ENCODE results near the gene FBLN2.
"Not testable (repeated sequence)": the region's sequence is repeated elsewhere in the genome, so short reads cannot be mapped to it uniquely, and the experiment has no call there.

FBLN2 gene

DNA sequence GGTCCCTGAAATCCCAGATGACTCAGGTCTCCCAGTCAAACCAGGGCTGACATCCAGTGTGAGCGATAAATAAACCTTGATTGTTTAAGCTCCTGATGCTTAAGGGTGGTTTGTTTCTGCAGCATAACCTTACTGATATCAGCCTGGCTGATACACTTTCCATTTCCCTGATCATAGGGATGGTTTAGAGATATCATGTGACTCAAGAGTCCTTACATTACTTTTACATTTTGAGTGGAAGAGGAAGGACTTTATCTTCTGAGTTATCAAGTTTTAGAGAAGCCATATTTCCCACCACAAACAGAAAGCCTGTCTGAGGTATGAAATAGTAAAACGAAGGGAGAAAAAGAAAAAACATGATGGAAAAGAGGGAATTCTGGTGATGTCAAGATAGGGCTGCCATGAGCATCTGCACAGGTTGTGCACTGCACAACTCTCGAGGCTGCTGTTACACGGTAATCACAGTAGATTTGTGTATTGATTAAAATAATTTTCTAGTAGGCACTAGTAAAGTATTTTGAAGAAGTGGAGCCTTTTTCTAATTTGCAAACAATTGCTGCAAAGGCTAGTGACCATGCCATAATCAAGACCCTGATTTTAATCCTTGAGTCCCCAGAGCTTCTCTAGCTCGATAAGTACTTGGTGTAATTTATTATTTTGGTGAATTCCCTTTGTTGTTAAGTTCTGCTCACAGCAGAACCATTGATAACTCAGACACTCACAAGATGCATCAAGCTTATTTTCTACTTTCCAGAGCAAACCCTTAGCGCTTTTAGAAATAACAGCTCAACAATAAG lies 34.1 kb upstream of the FBLN2 start:
- no peak for DNase-seq

- no peak for DNase-seq
Observed at GRCh38 chr3:13515786-13516759, 32.9 kb upstream of the FBLN2 start.

DNA sequence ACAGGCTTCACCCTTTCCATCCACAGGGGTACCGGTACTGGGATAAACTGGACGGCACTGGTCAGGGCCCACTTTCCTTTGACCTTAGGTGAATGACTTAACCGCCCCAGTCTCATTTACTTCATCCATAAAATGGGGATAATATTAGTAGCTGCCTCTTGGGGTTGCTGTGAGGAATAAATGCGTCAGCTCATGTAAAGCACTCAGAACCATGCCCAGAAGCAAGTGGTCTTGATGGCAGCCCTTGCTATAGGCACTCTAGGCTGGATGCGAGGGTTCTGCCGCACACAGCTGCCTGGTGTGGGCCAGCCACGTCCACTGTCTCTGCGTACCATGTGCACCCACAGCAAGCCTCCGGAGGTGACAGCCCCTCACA lies 32.2 kb upstream of the FBLN2 start:
- DNase-seq, result no peak

- DNase-seq, result no peak
Observed at GRCh38 chr3:13517253-13517977, 31.5 kb upstream of the FBLN2 start.

DNA sequence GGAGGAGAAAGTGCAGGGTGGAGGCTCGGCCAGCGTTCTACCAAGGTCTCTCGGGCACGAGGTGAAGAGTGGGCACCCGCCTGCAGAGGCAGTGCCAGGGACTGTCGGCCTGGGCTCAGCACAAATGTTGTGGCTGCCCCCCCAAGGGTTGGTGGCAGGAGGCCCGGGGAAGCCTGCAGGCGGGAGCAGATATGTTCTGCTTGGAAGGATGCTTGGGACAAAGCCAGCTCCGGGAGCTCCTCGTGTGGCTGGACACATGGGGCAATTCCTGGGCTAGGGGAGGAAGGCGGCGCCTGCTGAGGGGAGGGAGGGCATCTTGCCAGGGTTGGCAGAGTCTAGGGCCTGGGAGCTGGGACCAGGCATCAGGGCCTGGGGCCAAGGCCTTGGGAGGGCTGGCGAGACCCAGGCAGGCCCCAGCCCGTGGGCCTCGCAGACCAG lies 30.4 kb upstream of the FBLN2 start:
- no peak for DNase-seq

DNA sequence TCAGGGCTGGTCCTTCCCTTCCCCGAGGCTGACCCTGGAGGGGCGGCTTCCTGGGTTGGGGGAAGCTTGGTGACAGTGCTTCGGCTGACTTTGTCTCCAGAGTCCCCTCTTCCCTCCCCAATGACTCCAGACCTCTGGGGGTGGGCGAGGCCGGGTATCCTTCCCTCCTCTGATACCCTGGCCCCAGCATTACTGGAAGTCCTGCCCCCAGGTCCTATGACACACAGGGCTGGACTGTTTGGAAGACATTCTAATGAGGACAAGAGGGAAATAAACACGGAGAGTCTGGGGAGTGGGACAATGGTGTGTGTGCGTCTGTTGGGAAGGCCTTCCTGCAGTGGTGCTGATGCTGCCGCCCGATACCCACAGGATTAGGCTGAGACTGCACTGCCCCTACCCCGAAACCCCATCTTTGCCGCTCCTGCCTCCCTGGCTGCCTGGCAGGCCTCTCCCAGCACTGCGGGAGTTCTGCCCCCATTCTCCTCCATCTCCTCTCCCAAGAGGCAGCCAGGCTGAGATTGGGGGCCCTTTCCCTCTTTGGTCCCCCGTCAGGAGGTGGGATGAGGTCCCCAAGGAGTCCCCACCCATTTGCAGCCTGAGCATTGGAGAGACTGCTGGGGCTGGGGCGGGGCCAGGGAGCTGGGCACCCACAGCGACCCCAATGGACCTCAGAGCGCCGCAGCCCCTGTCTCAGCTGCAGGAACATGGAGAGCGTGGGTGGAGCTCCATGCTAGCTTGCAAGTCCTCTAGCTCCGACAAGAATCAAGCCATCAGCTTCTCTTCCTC lies 29.7 kb upstream of the FBLN2 start:
- DNase-seq, result no peak

GRCh38 chr3:13520326-13520880 lies 28.5 kb upstream of the FBLN2 start:
- DNase-seq, result no peak

GRCh38 chr3:13521309-13521708 lies 27.6 kb upstream of the FBLN2 start:
- no peak for DNase-seq

DNA sequence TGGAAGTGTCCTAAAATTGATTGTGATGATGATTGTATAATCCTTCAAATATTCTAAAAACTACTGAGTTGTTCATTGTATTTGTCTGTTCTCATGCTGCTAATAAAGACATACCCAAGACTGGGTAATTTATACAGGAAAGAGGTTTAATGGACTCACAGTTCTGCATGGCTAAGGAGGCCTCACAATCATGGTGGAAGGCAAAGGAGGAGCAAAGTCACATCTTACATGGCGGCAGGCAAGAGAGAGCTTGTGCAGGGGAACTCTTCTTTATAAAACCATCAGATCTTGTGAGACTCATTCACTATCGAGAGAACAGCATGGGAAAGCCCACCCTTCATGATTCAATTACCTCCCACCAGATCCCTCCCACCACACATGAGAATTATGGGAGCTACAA lies 27.2 kb upstream of the FBLN2 start:
- DNase-seq, result not testable (repeated sequence)

DNA sequence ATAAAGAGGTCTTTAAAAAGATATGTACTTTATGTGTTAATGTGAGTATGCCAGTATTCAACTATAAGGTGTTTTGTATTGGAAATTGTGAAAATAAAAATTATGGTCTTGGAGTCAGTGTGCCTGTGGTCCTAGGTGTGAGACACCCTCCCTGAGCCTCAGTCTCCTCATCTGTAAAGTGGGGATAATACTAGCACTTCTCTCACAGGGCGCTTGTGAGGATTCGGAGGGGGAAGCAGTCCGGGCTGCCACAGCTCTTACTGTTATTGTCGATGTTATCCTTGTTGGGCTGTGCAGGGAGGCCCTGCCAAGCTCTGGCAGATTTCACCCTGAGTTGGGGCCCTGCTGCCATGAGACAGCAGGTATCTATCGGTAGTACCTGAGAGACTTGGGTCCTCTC lies 26.7 kb upstream of the FBLN2 start:
- no peak for DNase-seq

DNA sequence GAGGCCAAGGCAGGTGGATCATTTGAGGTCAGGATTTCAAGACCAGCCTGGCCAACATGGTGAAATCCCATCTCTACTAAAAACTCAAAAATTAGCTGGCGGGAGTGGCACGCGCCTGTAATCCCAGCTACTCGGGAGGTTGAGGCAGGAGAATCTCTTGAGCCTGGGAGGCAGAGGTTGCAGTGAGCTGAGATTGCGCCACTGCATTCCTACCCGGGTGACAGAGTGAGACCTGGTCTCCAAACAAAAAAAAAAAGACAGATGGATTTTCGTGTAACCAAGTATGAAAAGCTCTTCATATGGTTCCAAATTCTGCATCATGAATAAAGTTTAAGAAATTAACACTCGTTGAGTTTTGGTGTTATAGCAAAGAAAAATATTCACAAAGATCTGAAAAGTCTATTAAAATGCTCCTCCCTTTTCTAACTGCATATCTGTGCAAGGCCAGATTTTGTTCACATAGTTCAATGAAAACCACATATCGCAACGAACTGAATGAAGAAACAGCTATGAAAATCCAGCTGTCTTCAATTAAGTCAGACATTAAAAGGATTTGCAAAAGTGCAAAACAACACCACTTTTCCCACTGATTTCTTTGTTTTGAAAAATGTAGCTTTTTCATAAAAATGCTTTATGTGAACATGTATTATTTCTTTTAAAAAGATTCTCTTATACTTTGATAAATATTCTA lies 23.8 kb upstream of the FBLN2 start:
- no peak for DNase-seq

DNA sequence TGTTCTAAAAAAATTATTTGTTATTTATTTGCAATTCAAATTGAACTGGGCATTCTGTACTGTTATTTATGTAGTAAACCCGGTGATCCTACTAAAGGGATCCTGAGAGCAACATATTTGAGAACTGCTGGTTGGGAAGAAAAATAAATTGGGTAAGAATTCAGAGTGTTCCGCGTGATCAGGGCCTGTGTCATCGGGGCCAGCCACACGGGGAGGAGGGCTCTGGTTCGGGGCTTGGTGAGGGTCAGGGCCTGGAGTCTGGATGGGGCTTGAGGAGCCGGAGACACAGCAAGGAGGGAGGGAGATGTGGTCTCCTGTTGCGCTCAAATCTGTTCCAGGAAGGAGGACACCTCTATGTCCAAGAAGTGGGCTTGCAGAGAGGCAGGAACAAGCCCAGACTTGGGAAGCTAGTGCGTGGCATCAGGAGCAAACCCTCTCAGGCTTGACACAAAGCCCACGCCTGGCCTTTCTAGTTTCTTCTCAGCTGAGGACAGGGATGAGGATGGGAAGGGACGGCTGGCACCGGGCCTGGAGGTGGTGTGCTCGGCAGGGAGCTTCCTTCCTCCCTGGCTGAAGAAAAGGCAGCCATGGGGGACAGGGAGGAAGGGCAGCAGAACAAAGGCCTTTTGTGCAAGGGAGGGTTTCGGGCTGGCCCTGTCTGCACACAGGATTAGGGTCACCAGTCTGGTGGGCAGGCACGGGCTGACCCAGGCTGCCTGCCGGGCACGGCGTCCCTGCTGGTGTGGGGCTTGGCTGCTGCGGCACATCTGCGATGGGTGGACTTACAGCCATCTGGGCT lies 22.9 kb upstream of the FBLN2 start:
- no peak for DNase-seq

DNA sequence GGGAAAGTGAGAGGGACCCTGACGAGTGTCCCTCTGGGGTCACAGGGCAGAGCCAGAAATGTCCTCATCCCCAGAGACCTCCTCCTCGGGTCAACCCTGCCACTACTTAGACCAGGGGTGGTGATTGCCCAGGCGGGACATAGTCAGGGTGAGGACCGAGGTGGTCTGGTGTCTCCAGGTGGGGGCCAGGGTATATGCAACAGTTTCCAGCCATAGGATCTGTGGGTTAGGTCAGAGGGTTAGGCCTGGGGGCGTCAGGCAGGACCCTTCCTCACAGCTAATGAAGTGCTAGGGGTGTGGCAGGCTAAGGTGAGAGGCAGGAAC lies 22.3 kb upstream of the FBLN2 start:
- no peak for DNase-seq

- DNase-seq, result no peak
Observed at GRCh38 chr3:13528217-13528867, 20.6 kb upstream of the FBLN2 start.

GRCh38 chr3:13529196-13530112 lies 19.5 kb upstream of the FBLN2 start:
- no peak for DNase-seq

DNA sequence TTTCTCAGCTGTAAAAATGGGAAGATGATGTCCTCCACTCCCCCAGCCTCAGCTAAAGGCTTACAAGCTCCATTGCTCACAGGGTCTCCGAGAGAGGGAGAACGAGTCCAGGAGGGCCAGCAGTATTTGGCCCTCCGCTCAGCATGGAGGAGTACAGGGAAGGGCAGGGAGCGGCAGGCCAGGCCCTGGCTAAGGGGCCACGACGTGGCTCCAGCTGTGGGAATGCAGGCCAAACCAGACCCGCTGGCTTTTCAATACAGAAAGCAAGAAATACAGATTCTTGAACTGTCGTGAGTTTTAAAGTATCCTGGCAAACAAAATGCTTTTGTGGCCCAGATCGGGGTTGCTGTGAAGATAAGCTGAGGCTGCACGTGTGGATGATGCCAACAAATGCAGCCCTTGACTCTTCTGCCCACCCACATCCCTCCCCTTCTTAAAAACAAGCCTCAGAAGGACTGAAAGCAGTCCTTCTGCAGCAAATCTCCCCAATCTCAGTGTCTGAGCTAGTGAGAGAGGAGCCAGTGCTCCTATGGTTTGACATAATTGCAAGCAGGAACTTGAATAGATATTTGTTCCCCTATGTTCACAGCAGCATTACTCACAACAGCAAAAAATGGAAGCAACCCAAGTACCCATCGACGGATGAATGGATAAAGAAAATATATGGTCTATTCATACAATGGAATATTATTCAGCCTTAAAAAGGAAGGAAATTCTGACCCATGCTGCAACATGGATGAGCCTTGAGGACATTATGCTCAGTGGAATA lies 18.5 kb upstream of the FBLN2 start:
- no peak for DNase-seq

GRCh38 chr3:13532085-13532484 lies 16.8 kb upstream of the FBLN2 start:
- no peak for DNase-seq

DNA sequence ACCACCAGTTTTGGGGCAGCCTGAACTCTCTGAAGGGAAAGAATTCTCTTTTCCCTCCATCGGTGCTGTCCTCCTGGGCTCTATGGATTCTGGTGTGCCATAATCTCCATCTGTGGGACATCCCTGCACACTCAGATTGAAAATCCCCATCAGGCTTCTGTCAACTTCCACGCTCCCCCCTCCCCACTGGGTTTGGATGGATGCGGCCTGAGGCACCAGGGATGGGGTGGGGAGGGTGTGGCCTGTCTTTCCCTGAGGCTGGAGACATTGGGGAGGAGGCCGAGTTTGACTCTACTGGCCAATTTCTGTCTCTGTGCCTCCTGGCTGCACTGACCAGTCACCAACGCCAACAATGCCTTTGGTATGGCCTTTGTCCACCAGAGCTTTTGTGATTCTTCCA lies 16.3 kb upstream of the FBLN2 start:
- no peak for DNase-seq
